Neural cell (in vitro differentiated cells): ENCODE results near the gene OR9A2. TPM values are rescaled to one million over a fixed set of nuclear protein-coding genes. Genes with fewer than 3 reads are reported as not detected.

Experiments used
- H2AFZ ChIP-seq: fragments of 200-600, 300-800 bp; sonication (generic), shearing (Covaris generic); 2 replicates; pipeline ENCODE4 v1.6.0; 2014; ENCODE audit warnings: low read depth, mild to moderate bottlenecking, antibody characterized with exemption, low read length, moderate library complexity
- H3F3A ChIP-seq: fragments of 200-600 bp; shearing (Covaris generic); 2 replicates; pipeline ENCODE4 v1.6.1; 2016; ENCODE audit warnings: mild to moderate bottlenecking, moderate library complexity, mixed read lengths, antibody characterized with exemption, low read length; ENCODE audit not compliant: insufficient read depth, poor library complexity, severe bottlenecking
- H3K27ac ChIP-seq: fragments of 200-600, 300-800 bp; sonication (generic), shearing (Covaris generic); 2 replicates; pipeline ENCODE4 v1.5.1; 2014; ENCODE audit warnings: mild to moderate bottlenecking, low read length, moderate library complexity
- H3K27me3 ChIP-seq: fragments of 300-800, 200-600 bp; sonication (generic), shearing (Covaris generic); 2 replicates; pipeline ENCODE4 v1.6.0; 2014; ENCODE audit warnings: mild to moderate bottlenecking, low read depth, low read length, moderate library complexity; ENCODE audit not compliant: insufficient read depth
- H3K36me3 ChIP-seq: fragments of 300-800, 200-600 bp; sonication (generic), shearing (Covaris generic); 2 replicates; pipeline ENCODE4 v1.5.1; 2014; ENCODE audit warnings: mild to moderate bottlenecking, antibody characterized with exemption, low read length, moderate library complexity; ENCODE audit not compliant: insufficient read depth
- H3K4me2 ChIP-seq: fragments of 300-800, 200-600 bp; sonication (generic), shearing (Covaris generic); 2 replicates; pipeline ENCODE4 v1.6.0; 2014; ENCODE audit warnings: mild to moderate bottlenecking, low read length
- H3K4me3 ChIP-seq: fragments of 300-800, 200-600 bp; sonication (generic), shearing (Covaris generic); 2 replicates; pipeline ENCODE4 v1.5.1; 2014; ENCODE audit warnings: mild to moderate bottlenecking, low read length, moderate library complexity
- H3K79me2 ChIP-seq: fragments of 200-600 bp; shearing (Covaris generic); replicated peaks from 2 replicates; pipeline ENCODE4 v1.6.0; 2014; ENCODE audit warnings: mild to moderate bottlenecking, low read length, moderate library complexity; ENCODE audit not compliant: insufficient read depth
- H3K9ac ChIP-seq: fragments of 300-800, 200-600 bp; sonication (generic), shearing (Covaris generic); 2 replicates; pipeline ENCODE4 v1.6.1; 2016; ENCODE audit warnings: mild to moderate bottlenecking, low read length, mixed read lengths
- H3K9me2 ChIP-seq: fragments of 200-600 bp; shearing (Covaris generic); 2 replicates; pipeline ENCODE4 v1.6.1; 2016; ENCODE audit warnings: mild to moderate bottlenecking, low read length, mixed read lengths; ENCODE audit not compliant: insufficient read depth
- H3K9me3 ChIP-seq: fragments of 200-600, 300-800 bp; sonication (generic), shearing (Covaris generic); 2 replicates; pipeline ENCODE4 v1.6.1; 2016; ENCODE audit warnings: mild to moderate bottlenecking, mixed run types, low read length, moderate library complexity, mixed read lengths
- H4K20me1 ChIP-seq: fragments of 200-600 bp; shearing (Covaris generic); 2 replicates; pipeline ENCODE4 v1.6.1; 2016; ENCODE audit warnings: mild to moderate bottlenecking, mixed run types; ENCODE audit not compliant: insufficient read depth
- CTCF ChIP-seq: fragments of 450-650 bp; IDR thresholded peaks from 2 replicates; pipeline ENCODE4 v1.5.1; 2014; ENCODE audit warnings: antibody characterized with exemption, mild to moderate bottlenecking, moderate library complexity; ENCODE audit not compliant: poor library complexity, severe bottlenecking
- EP300 ChIP-seq: fragments of 450-650 bp; conservative IDR thresholded peaks from 2 replicates; pipeline ENCODE4 v1.6.1; 2014; ENCODE audit warnings: antibody characterized with exemption, mild to moderate bottlenecking, moderate library complexity; ENCODE audit not compliant: poor library complexity, severe bottlenecking
- EZH2 ChIP-seq: fragments of 200-600, 300-800 bp; shearing (Covaris generic), sonication (generic); IDR thresholded peaks from 2 replicates; pipeline ENCODE4 v1.6.1; 2014; ENCODE audit warnings: antibody characterized with exemption, low read length, borderline replicate concordance, mild to moderate bottlenecking; ENCODE audit not compliant: insufficient read depth, poor library complexity, severe bottlenecking
- MXI1 ChIP-seq: fragments of 450-650 bp; conservative IDR thresholded peaks from 2 replicates; pipeline ENCODE4 v1.6.1; 2014; ENCODE audit warnings: antibody characterized with exemption, mild to moderate bottlenecking; ENCODE audit not compliant: poor library complexity, severe bottlenecking
- POLR2AphosphoS5 ChIP-seq: IDR thresholded peaks from 2 replicates; pipeline ENCODE4 v1.6.1; 2012
- RAD21 ChIP-seq: fragments of 450-650 bp; conservative IDR thresholded peaks from 2 replicates; pipeline ENCODE4 v1.6.1; 2014; ENCODE audit warnings: antibody characterized with exemption, mild to moderate bottlenecking, moderate library complexity
- REST ChIP-seq: IDR thresholded peaks from 2 replicates; pipeline ENCODE4 v1.6.1; 2012; ENCODE audit warnings: borderline replicate concordance
- SMC3 ChIP-seq: fragments of 450-650 bp; conservative IDR thresholded peaks from 2 replicates; pipeline ENCODE4 v1.6.1; 2014; ENCODE audit warnings: antibody characterized with exemption, mild to moderate bottlenecking, moderate library complexity; ENCODE audit not compliant: poor library complexity
- TAF1 ChIP-seq: IDR thresholded peaks from 2 replicates; pipeline ENCODE4 v1.6.1; 2012; ENCODE audit warnings: low read depth
- polyA plus RNA-seq: library from polyadenylated mRNA; depleted of rRNA; stranded (reverse); fragments of >200 nt; gene quantifications from 2 replicates; pipeline ENCODE4 v1.2.3, GENCODE V29; 2014

The OR9A2 gene
- polyA plus RNA-seq, 1 donor from 2014 or later = not detected

GRCh38 chr7:143002898-143003297 lies 24.0 kb downstream of the OR9A2 start:
- H3K36me3 ChIP-seq = no peaks in the 10 kb centered on the region
- H3K4me2 ChIP-seq = no peak overlapping the region
- no peak overlapping the region for H3K4me3 ChIP-seq

GRCh38 chr7:143002106-143002505 lies 24.8 kb downstream of the OR9A2 start:
- H3K4me3 ChIP-seq = no peak overlapping the region
- H3K4me2 ChIP-seq = no peak overlapping the region
- TF ChIP-seq SMC3 = peak; percentile 17
- TF ChIP-seq RAD21 = no peak
- TF ChIP-seq POLR2AphosphoS5 = no peak
- TF ChIP-seq MXI1 = no peak
- no peak for TF ChIP-seq EP300
- TF ChIP-seq TAF1 = no peak
- no peak for TF ChIP-seq REST
- no peaks in the 10 kb centered on the region for H3K79me2 ChIP-seq
- no peaks in the 10 kb centered on the region for H3K36me3 ChIP-seq
- no peak overlapping the region for H2AFZ ChIP-seq
- no peaks in the 10 kb centered on the region for H3K9me3 ChIP-seq
- no peaks in the 10 kb centered on the region for H3K9me2 ChIP-seq
- H4K20me1 ChIP-seq = no peaks in the 10 kb centered on the region
- no peak overlapping the region for H3K27ac ChIP-seq
- H3F3A ChIP-seq = no peaks in the 10 kb centered on the region
- H3K27me3 ChIP-seq = no peaks in the 10 kb centered on the region
- H3K9ac ChIP-seq = no peak overlapping the region

More at GRCh38 chr7:143002898-143003297, 24.0 kb downstream of the OR9A2 start:
- no peaks in the 10 kb centered on the region for H3K9me3 ChIP-seq
- H3F3A ChIP-seq = no peaks in the 10 kb centered on the region
- H3K9me2 ChIP-seq = no peaks in the 10 kb centered on the region
- no peaks in the 10 kb centered on the region for H4K20me1 ChIP-seq
- H3K79me2 ChIP-seq = no peaks in the 10 kb centered on the region
- no peak overlapping the region for H2AFZ ChIP-seq
- H3K9ac ChIP-seq = no peak overlapping the region
- no peak for TF ChIP-seq POLR2AphosphoS5
- no peak for TF ChIP-seq TAF1
- TF ChIP-seq SMC3 = no peak
- TF ChIP-seq MXI1 = no peak
- no peak for TF ChIP-seq CTCF
- no peaks in the 10 kb centered on the region for H3K27me3 ChIP-seq
- no peak overlapping the region for H3K27ac ChIP-seq

- Histone ChIP-seq H3K79me2 (no peaks in the 10 kb centered on the region), H3K4me3 (no peak overlapping the region), H4K20me1 (no peaks in the 10 kb centered on the region), H3K27me3 (no peaks in the 10 kb centered on the region), H2AFZ (no peak overlapping the region), H3K4me2 (no peak overlapping the region), H3K9ac (no peak overlapping the region), H3K36me3 (no peaks in the 10 kb centered on the region), H3F3A (no peaks in the 10 kb centered on the region), H3K9me3 (no peaks in the 10 kb centered on the region), H3K27ac (no peak overlapping the region), H3K9me2 (no peaks in the 10 kb centered on the region)
- no peak for TF ChIP-seq POLR2AphosphoS5
- no peak for TF ChIP-seq SMC3
- no peak for TF ChIP-seq EP300
- TF ChIP-seq RAD21 = no peak
- no peak for TF ChIP-seq TAF1
- TF ChIP-seq MXI1 = no peak
- no peak for TF ChIP-seq EZH2
- no peak for TF ChIP-seq CTCF
- TF ChIP-seq REST = no peak
Measured at GRCh38 chr7:143000648-143001047, 26.3 kb downstream of the OR9A2 start.
